Activated naive CD8-positive, alpha-beta T cell (primary cell): ENCODE measurements around the gene AFF3.
"Not testable (repeated sequence)": the region's sequence is repeated elsewhere in the genome, so short reads cannot be mapped to it uniquely, and the experiment has no call there.

Source experiments
- H3K27ac Mint-ChIP-seq: one replicate; pipeline ENCODE4 v1.8.0; 2021; ENCODE audit warnings: mixed read lengths
- H3K27me3 Mint-ChIP-seq: one replicate; pipeline ENCODE4 v1.8.0; 2021; ENCODE audit warnings: mixed read lengths
- H3K36me3 Mint-ChIP-seq: one replicate; pipeline ENCODE4 v1.8.0; 2021; ENCODE audit warnings: mixed read lengths
- H3K4me1 Mint-ChIP-seq: one replicate; pipeline ENCODE4 v1.8.0; 2021; ENCODE audit warnings: low read depth, mixed read lengths
- H3K4me3 Mint-ChIP-seq: one replicate; pipeline ENCODE4 v1.8.0; 2021; ENCODE audit warnings: mild to moderate bottlenecking, mixed read lengths
- H3K9me3 Mint-ChIP-seq: one replicate; pipeline ENCODE4 v1.8.0; 2021; ENCODE audit warnings: low read depth, mixed read lengths

Gene AFF3

GRCh38 chr2:99670768-99671734, 471.3 kb downstream of the AFF3 start:
- Mint-ChIP-seq H3K36me3 (no peaks in the 10 kb centered on the region), H3K27me3 (no peaks in the 10 kb centered on the region), H3K4me3 (no peak overlapping the region), H3K9me3 (no peaks in the 10 kb centered on the region), H3K4me1 (no peaks in the 10 kb centered on the region), H3K27ac (no peak overlapping the region)

DNA sequence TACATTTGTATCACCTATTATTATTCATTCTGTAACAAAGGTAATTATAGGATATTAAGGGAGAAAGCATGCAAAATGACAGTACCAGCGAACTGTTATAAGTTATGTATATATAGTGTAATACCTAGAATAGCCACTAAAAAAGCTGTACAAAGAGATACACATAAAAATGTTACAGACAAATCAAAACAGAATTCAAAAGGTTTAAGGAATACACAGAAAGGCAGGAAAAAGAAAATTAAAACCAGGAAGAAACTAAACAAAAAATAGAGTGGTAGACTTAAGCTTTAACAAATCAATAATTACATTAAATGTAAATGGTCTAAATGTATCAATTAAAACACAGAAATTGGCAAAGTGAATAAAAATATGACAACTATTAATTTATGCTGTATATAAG, 476.1 kb downstream of the AFF3 start:
- H3K4me3 Mint-ChIP-seq = no peak overlapping the region
- no peak overlapping the region for H3K27ac Mint-ChIP-seq
- H3K4me1 Mint-ChIP-seq = no peaks in the 10 kb centered on the region
- H3K27me3 Mint-ChIP-seq = no peaks in the 10 kb centered on the region
- no peaks in the 10 kb centered on the region for H3K36me3 Mint-ChIP-seq
- H3K9me3 Mint-ChIP-seq = no peaks in the 10 kb centered on the region

GRCh38 chr2:99663641-99664040, 478.7 kb downstream of the AFF3 start:
- H3K4me3 Mint-ChIP-seq = no peak overlapping the region
- no peaks in the 10 kb centered on the region for H3K36me3 Mint-ChIP-seq
- no peaks in the 10 kb centered on the region for H3K4me1 Mint-ChIP-seq
- H3K27me3 Mint-ChIP-seq = no peaks in the 10 kb centered on the region
- no peak overlapping the region for H3K27ac Mint-ChIP-seq
- no peaks in the 10 kb centered on the region for H3K9me3 Mint-ChIP-seq

- Mint-ChIP-seq H3K27me3 (no peaks in the 10 kb centered on the region), H3K9me3 (no peaks in the 10 kb centered on the region), H3K4me3 (no peak overlapping the region), H3K36me3 (no peaks in the 10 kb centered on the region), H3K4me1 (no peaks in the 10 kb centered on the region), H3K27ac (no peak overlapping the region)
Measured at GRCh38 chr2:99662761-99663341, 479.5 kb downstream of the AFF3 start.

DNA sequence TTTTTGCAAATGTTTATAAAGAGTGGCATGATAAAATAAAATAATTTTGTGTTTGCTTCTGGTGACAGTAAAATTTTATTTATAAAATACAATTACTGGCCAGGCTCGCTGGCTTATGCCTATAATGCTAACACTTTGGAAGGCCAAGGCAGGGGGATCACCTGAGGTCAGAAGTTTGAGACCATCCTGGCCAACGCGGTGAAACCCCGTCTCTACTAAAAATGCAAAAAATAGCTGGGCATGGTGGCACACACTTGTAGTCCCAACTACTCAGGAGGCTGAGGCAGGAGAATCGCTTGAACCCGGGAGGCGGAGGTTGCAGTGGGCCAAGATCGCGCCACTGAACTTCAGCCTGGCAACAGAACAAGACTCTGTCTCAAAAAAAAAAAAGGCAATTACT, 480.6 kb downstream of the AFF3 start:
- not testable (repeated sequence) for H3K9me3 Mint-ChIP-seq, H3K4me1 Mint-ChIP-seq, H3K36me3 Mint-ChIP-seq, H3K27ac Mint-ChIP-seq, H3K27me3 Mint-ChIP-seq, H3K4me3 Mint-ChIP-seq

GRCh38 chr2:99660616-99661406, 481.6 kb downstream of the AFF3 start:
- H3K9me3 Mint-ChIP-seq = no peaks in the 10 kb centered on the region
- no peak overlapping the region for H3K4me3 Mint-ChIP-seq
- H3K4me1 Mint-ChIP-seq = no peaks in the 10 kb centered on the region
- no peak overlapping the region for H3K27ac Mint-ChIP-seq
- no peaks in the 10 kb centered on the region for H3K27me3 Mint-ChIP-seq
- no peaks in the 10 kb centered on the region for H3K36me3 Mint-ChIP-seq

DNA sequence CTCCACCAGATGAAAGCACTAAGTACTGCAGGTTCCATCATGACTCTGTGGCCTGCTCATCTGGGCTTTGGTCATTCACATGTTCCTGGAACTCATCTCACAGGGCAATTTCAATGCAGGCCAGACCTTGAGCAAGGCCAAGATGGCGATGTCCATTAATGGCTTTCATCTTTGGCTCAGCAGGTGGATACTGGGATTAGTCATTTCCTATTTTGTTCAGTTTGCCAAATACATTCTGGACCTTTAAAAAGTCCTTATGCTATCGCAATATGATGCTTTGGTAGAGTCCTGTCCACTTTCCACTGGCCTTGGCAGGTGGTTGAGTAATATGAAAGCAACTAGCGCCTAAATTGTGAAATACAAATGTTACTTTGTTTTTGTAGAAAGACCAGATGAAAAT, 482.5 kb downstream of the AFF3 start:
- Mint-ChIP-seq H3K4me1 (no peaks in the 10 kb centered on the region), H3K27me3 (no peaks in the 10 kb centered on the region), H3K36me3 (no peaks in the 10 kb centered on the region)

GRCh38 chr2:99657691-99658258, 484.6 kb downstream of the AFF3 start:
- no peak overlapping the region for H3K4me3 Mint-ChIP-seq
- H3K27me3 Mint-ChIP-seq = no peaks in the 10 kb centered on the region
- no peaks in the 10 kb centered on the region for H3K9me3 Mint-ChIP-seq
- no peaks in the 10 kb centered on the region for H3K4me1 Mint-ChIP-seq
- no peaks in the 10 kb centered on the region for H3K36me3 Mint-ChIP-seq
- no peak overlapping the region for H3K27ac Mint-ChIP-seq

More for the DNA sequence above, 482.5 kb downstream of the AFF3 start:
- no peak overlapping the region for H3K4me3 Mint-ChIP-seq
- H3K27ac Mint-ChIP-seq = no peak overlapping the region
- H3K9me3 Mint-ChIP-seq = no peaks in the 10 kb centered on the region

DNA sequence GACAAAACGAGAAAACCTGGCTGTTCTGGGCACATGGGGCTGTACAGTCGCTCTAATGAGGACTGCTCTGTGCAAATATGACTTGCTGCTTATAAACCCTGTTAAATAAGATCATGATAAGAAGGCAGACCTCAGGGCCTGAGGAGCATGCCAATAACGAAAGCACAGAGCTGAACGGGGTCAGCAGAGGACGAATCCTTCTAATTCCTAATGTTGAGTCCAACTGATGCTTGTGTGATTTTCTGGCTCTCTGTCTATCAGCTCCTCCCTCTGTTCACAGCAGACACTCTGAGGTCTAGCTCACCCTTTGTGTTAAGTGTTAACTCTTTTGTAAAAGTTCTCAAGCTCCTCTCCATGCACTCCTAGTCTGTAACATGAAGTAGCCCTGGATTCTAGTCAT, 485.4 kb downstream of the AFF3 start:
- H3K27ac Mint-ChIP-seq = no peak overlapping the region
- H3K9me3 Mint-ChIP-seq = no peaks in the 10 kb centered on the region
- H3K4me1 Mint-ChIP-seq = no peaks in the 10 kb centered on the region
- H3K36me3 Mint-ChIP-seq = no peaks in the 10 kb centered on the region
- no peaks in the 10 kb centered on the region for H3K27me3 Mint-ChIP-seq
- H3K4me3 Mint-ChIP-seq = no peak overlapping the region

DNA sequence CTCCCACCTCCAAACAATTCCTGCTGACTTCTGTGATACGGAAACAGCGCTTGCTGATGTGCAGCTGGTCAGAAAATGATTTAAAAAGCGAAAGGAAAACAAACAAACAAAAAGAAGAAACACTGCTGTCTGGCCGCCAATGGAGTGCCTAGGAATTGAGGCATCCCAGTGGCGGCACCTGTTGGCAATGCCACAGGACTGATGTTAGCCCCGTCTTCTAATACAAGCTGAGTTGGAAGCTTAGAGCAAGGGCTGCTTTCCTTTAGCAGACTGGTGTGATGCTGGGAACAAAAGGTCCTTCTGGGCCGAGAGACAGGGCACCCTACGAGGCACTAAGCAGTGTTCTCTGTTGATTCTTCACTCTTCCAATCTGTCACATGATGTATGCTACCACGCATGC, 489.0 kb downstream of the AFF3 start:
- no peak overlapping the region for H3K4me3 Mint-ChIP-seq
- no peaks in the 10 kb centered on the region for H3K36me3 Mint-ChIP-seq
- no peak overlapping the region for H3K27ac Mint-ChIP-seq
- no peaks in the 10 kb centered on the region for H3K9me3 Mint-ChIP-seq
- no peaks in the 10 kb centered on the region for H3K27me3 Mint-ChIP-seq
- H3K4me1 Mint-ChIP-seq = no peaks in the 10 kb centered on the region

DNA sequence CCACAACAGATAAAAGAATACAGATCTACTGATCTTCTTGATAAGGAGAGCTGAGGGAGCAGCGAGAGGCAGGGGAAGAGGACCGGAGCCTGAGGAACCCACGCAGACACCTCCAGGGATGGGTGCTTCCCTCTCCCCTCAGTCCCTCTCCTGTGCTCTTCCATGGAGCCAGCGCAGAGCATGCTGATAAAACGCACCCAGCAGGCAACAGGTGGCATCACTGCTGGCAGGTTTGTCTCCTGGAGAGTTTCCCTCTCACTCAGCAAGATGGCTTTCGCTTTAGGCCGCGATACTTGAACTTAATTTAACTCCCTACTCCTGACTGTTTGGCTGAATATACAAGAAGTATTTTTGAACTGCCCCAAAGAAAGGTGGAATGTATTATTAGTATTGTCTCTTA, 489.5 kb downstream of the AFF3 start:
- Mint-ChIP-seq H3K9me3 (no peaks in the 10 kb centered on the region), H3K27me3 (no peaks in the 10 kb centered on the region), H3K36me3 (no peaks in the 10 kb centered on the region), H3K4me3 (no peak overlapping the region), H3K27ac (no peak overlapping the region), H3K4me1 (no peaks in the 10 kb centered on the region)

- no peak overlapping the region for H3K4me3 Mint-ChIP-seq
- no peaks in the 10 kb centered on the region for H3K9me3 Mint-ChIP-seq
- H3K36me3 Mint-ChIP-seq = no peaks in the 10 kb centered on the region
- H3K27me3 Mint-ChIP-seq = no peaks in the 10 kb centered on the region
- H3K27ac Mint-ChIP-seq = no peak overlapping the region
- no peaks in the 10 kb centered on the region for H3K4me1 Mint-ChIP-seq
Measured at GRCh38 chr2:99651930-99652670, 490.3 kb downstream of the AFF3 start.

GRCh38 chr2:99648906-99649789, 493.2 kb downstream of the AFF3 start:
- no peak overlapping the region for H3K27ac Mint-ChIP-seq

More at GRCh38 chr2:99648906-99649789, 493.2 kb downstream of the AFF3 start:
- H3K9me3 Mint-ChIP-seq = no peaks in the 10 kb centered on the region
- no peaks in the 10 kb centered on the region for H3K36me3 Mint-ChIP-seq
- H3K4me3 Mint-ChIP-seq = no peak overlapping the region
- no peaks in the 10 kb centered on the region for H3K4me1 Mint-ChIP-seq
- H3K27me3 Mint-ChIP-seq = no peaks in the 10 kb centered on the region
